Gastroesophageal sphincter (tissue), 3 donors: Measurements from ENCODE around the gene AP2A2.

Source experiments
- CTCF ChIP-seq, 4 experiments: fragments of 200-600 bp in 2 of 4; fragments of 450-650 bp in 2 of 4; sonication (generic) in 1 of 4; IDR thresholded peaks; one replicate each; pipeline ENCODE4 v1.5.1; 2017 to 2019; ENCODE audit warnings: antibody characterized with exemption in 4 of 4, mild to moderate bottlenecking in 2 of 4, moderate library complexity in 2 of 4
- POLR2AphosphoS5 ChIP-seq: sonication (generic); formaldehyde crosslinking; IDR thresholded peaks from one replicate; pipeline ENCODE4 v1.6.1; 2017; ENCODE audit warnings: antibody characterized with exemption

GRCh38 chr11:911031-911889, 14.4 kb upstream of the AP2A2 start:
- TF ChIP-seq POLR2AphosphoS5 (no peak), CTCF (IDR thresholded peaks at IDR 0.05) (peak in 2 of 4 experiments; percentile 5 to 8)
